ENCODE measurements around the gene DHRS3.

Gene DHRS3

DNA sequence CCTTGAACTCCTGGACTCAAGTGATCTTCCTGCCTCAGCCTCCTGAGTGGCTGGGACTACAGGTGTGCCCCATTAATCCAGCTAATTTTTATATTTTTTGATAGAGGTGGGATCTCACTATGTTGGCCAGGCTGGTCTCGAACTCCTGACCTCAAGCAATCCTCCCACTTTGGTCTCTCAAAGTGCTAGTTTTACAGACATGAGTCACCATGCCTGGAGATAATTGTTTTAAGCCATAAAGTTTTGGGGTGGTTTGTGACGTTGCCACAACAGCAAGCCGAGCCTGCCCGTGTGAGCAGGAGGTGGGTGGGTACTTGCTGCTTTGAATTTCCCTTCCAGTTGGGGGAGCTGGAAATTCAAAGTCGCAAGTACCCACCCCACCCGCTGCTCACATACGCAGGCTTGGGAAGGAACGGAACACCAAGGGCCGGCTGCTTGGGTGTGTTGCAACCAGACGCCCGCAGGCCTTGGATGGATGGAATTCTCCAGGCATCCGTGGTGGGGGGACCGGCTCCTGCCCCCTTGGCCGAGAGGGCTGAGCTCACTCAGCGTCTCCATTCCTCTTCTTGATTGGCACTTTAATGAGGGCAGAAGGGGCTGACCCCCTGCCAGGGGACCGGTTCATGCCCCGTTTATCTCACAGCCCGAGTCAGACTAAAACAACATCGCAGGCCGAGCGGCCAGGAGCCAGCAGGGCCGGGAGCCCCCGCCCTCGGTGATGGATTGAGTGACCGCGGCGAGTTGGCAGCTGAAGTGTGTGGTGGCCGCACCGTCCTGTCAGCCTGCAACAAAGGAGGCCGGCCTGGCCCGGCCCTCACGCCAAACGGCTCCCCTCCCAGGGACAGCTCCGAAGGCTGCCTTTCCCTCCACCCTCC lies 78.1 kb downstream of the DHRS3 start:
- TF ChIP-seq SIN3A (IDR thresholded peaks at IDR 0.05; ENCODE audit: borderline replicate concordance, insufficient read depth, low read length) (no peak), FOXP2 (optimal IDR thresholded peaks at IDR 0.05; ENCODE audit: borderline replicate concordance, extremely low read depth, extremely low read length, insufficient read depth) (no peak), POLR2AphosphoS5 (IDR thresholded peaks at IDR 0.05; ENCODE audit: low read depth, low read length) (no peak), TAF1 (IDR thresholded peaks at IDR 0.05; ENCODE audit: borderline replicate concordance, insufficient read depth, low read length) (no peak)
- TF ChIP-seq, protein P1, sequence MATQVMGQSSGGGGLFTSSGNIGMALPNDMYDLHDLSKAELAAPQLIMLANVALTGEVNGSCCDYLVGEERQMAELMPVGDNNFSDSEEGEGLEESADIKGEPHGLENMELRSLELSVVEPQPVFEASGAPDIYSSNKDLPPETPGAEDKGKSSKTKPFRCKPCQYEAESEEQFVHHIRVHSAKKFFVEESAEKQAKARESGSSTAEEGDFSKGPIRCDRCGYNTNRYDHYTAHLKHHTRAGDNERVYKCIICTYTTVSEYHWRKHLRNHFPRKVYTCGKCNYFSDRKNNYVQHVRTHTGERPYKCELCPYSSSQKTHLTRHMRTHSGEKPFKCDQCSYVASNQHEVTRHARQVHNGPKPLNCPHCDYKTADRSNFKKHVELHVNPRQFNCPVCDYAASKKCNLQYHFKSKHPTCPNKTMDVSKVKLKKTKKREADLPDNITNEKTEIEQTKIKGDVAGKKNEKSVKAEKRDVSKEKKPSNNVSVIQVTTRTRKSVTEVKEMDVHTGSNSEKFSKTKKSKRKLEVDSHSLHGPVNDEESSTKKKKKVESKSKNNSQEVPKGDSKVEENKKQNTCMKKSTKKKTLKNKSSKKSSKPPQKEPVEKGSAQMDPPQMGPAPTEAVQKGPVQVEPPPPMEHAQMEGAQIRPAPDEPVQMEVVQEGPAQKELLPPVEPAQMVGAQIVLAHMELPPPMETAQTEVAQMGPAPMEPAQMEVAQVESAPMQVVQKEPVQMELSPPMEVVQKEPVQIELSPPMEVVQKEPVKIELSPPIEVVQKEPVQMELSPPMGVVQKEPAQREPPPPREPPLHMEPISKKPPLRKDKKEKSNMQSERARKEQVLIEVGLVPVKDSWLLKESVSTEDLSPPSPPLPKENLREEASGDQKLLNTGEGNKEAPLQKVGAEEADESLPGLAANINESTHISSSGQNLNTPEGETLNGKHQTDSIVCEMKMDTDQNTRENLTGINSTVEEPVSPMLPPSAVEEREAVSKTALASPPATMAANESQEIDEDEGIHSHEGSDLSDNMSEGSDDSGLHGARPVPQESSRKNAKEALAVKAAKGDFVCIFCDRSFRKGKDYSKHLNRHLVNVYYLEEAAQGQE (IDR thresholded peaks at IDR 0.05; ENCODE audit: insufficient read depth in 1 of 2, low read depth in 2 of 2, low read length in 2 of 2): no peak

DNA sequence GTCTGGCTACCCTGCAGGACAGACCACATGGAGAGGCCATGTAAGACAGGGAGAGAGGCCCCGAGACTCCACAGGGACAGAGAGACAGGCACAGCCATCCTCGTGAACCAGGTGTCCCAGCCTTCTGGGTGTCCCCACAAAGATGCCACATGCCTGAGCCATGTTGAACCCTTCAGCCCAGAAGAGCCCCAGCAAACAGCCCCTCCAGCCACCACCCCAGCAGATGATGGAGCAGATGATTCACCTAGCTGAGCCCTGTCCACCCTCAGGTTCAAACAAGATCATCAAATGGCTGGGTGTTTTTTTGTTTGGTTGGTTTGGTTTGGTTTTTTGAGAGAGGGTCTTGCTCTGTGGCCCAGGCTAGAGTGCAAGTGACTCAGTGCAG lies 78.7 kb downstream of the DHRS3 start:
- TF ChIP-seq SIN3A (IDR thresholded peaks at IDR 0.05; ENCODE audit: borderline replicate concordance, insufficient read depth, low read length): no peak
- TF ChIP-seq FOXP2 (optimal IDR thresholded peaks at IDR 0.05; ENCODE audit: borderline replicate concordance, extremely low read depth, extremely low read length, insufficient read depth): no peak
- no peak for TF ChIP-seq POLR2AphosphoS5 (IDR thresholded peaks at IDR 0.05; ENCODE audit: low read depth, low read length)
- TF ChIP-seq, protein P1 (IDR thresholded peaks at IDR 0.05; ENCODE audit: insufficient read depth in 1 of 2, low read depth in 2 of 2, low read length in 2 of 2): no peak
- TF ChIP-seq TAF1 (IDR thresholded peaks at IDR 0.05; ENCODE audit: borderline replicate concordance, insufficient read depth, low read length): no peak

DNA sequence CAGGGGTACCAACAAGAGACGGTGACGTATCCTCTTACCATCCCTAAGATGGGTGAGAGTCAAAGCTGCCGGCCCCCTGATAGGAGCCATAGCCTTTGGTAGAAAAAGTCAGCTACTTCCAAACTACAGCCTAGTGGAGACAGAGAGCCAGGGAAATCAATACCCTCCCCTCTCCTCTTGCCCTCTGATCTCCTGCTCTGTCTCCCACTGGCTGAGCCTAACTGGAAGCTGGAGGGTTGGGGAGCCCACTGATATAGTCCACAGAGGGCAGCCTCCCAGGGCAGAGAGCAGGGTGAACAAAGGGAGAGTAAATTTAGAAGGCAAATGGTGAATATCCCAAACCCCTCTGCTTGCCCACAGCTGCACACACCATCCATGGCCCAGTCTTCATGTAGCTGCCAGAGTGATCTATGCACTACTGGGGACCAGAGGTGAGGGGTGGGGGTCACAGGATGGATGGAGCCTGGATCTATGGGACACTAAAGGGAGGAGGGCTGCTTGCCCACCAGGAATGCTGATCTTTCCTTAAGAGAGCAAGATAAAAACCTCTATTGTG lies 80.0 kb downstream of the DHRS3 start:
- TF ChIP-seq SIN3A (IDR thresholded peaks at IDR 0.05; ENCODE audit: borderline replicate concordance, insufficient read depth, low read length) (no peak), TAF1 (IDR thresholded peaks at IDR 0.05; ENCODE audit: borderline replicate concordance, insufficient read depth, low read length) (no peak), POLR2AphosphoS5 (IDR thresholded peaks at IDR 0.05; ENCODE audit: low read depth, low read length) (no peak), FOXP2 (optimal IDR thresholded peaks at IDR 0.05; ENCODE audit: borderline replicate concordance, extremely low read depth, extremely low read length, insufficient read depth) (no peak)
- TF ChIP-seq, protein P1 (IDR thresholded peaks at IDR 0.05; ENCODE audit: insufficient read depth in 1 of 2, low read depth in 2 of 2, low read length in 2 of 2): no peak

DNA sequence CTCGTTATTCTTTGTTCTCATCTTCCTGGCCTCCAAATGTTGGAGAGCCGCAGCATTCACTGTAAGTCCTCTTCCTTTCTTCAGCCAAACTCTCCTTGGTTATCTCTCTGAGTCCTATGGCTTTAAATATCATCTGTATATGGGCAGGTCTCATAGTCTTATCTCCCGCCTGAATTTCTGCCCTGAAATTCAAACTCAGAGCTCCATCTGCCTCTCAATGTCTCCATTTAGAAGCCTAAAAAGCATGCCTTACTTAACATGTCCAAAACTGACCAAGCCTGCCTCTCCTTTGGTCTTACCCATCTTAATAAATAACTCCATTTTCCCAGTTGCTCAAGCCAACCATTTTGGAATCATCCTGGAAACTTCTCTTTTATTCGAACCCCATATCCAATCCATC lies 80.7 kb downstream of the DHRS3 start:
- no peak for TF ChIP-seq FOXP2 (optimal IDR thresholded peaks at IDR 0.05; ENCODE audit: borderline replicate concordance, extremely low read depth, extremely low read length, insufficient read depth)
- TF ChIP-seq SIN3A (IDR thresholded peaks at IDR 0.05; ENCODE audit: borderline replicate concordance, insufficient read depth, low read length): no peak
- no peak for TF ChIP-seq POLR2AphosphoS5 (IDR thresholded peaks at IDR 0.05; ENCODE audit: low read depth, low read length)
- TF ChIP-seq TAF1 (IDR thresholded peaks at IDR 0.05; ENCODE audit: borderline replicate concordance, insufficient read depth, low read length): no peak
- TF ChIP-seq, protein P1 (IDR thresholded peaks at IDR 0.05; ENCODE audit: insufficient read depth in 1 of 2, low read depth in 2 of 2, low read length in 2 of 2): no peak
